Mesothelial cell of epicardium (in vitro differentiated cells): ENCODE measurements around the gene NAMPT. TPM values are rescaled to one million over a fixed set of nuclear protein-coding genes. Genes with fewer than 3 reads are reported as not detected.

Experiments
- DNase-seq, 2 experiments: peaks; one replicate each; pipeline ENCODE4 v3.0.0; 2021; ENCODE audit warnings: low spot score in 2 of 2; ENCODE audit not compliant: unreplicated experiment in 2 of 2
- H3K27ac Mint-ChIP-seq: 2 replicates; pipeline ENCODE4 v1.8.0; 2021; ENCODE audit warnings: mixed read lengths
- H3K27me3 Mint-ChIP-seq: 2 replicates; pipeline ENCODE4 v1.8.0; 2021; ENCODE audit warnings: low read depth, mixed read lengths
- H3K36me3 Mint-ChIP-seq: 2 replicates; pipeline ENCODE4 v1.8.0; 2021; ENCODE audit warnings: mixed read lengths
- H3K4me1 Mint-ChIP-seq: 2 replicates; pipeline ENCODE4 v1.8.0; 2021; ENCODE audit warnings: mixed read lengths
- H3K4me3 Mint-ChIP-seq: 2 replicates; pipeline ENCODE4 v1.8.0; 2021; ENCODE audit warnings: mild to moderate bottlenecking, moderate library complexity, mixed read lengths
- H3K9me3 Mint-ChIP-seq: 2 replicates; pipeline ENCODE4 v1.8.0; 2021; ENCODE audit warnings: mixed read lengths
- CTCF ChIP-seq: fragments of 200-600 bp; sonication (generic); IDR thresholded peaks from one replicate; pipeline ENCODE4 v1.5.0; 2021; ENCODE audit warnings: antibody characterized with exemption; ENCODE audit not compliant: unreplicated experiment
- total RNA-seq: library from RNA; stranded (reverse); gene quantifications from 3 replicates; pipeline ENCODE4 v1.2.1, GENCODE V29; 2021

The NAMPT gene
- total RNA-seq: 48.5 to 53.9 TPM (median 52.0 TPM) in 3 replicates

DNA sequence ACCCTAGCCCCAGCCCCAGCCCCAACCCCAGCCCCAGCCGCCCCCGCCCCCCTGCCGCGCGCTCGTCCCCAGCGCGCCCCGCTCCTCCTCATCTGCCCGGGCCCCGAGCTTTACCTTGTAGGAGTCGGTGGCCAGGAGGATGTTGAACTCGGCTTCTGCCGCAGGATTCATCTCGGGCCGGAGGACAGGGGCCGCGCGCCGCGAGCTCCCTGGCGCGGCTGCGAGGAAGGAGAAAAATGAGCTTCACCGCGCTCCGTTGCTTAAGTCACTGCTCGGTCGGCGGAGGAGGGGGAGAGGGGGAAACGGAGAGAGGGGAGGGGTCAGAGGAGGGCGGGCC lies at the start of gene NAMPT:
Gene NAMPT, minus strand, starts transcription at position 270 of the 337 bp plus-strand sequence. Its CDS starts 99 bp downstream, at position 171.
- no peak for TF ChIP-seq CTCF
- no peaks in the 10 kb centered on the region for H3K9me3 Mint-ChIP-seq
- H3K36me3 Mint-ChIP-seq: no peaks in the 10 kb centered on the region

DNA sequence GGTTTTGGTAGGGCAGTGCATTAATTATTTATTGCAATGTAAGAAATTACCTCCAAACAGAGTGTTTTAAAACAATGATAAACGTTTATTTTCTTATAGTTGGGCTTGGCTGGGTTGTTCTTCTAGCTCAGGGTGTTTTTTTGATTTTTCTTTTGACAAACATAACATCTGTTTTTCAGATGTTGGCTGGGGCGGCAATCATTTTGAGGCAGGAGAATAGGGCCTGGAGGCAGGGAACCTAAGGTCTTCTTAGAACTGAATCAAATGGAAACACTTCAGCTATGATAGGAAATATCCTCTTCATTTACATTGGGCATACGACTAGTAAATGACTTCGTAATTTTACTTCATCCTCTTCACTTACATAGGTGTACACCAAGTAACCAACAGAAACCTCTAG lies 47.4 kb upstream of the NAMPT start:
- Mint-ChIP-seq H3K27me3 (no peaks in the 10 kb centered on the region), H3K9me3 (peaks cover 13% of the 10 kb centered on the region), H3K4me3 (no peak overlapping the region), H3K27ac (no peak overlapping the region), H3K36me3 (peaks cover 3% of the 10 kb centered on the region), H3K4me1 (peaks cover 5% of the 10 kb centered on the region)
- TF ChIP-seq CTCF: no peak
- DNase-seq: no peak

More for the DNA sequence above, at the start of gene NAMPT:
- Mint-ChIP-seq H3K4me1 (peaks cover 22% of the 10 kb centered on the region), H3K4me3 (peak within 1 kb of the TSS; percentile 98), H3K27ac (peak within 1 kb of the TSS; percentile 100), H3K27me3 (no peaks in the 10 kb centered on the region)
- DNase-seq: no peak

DNA sequence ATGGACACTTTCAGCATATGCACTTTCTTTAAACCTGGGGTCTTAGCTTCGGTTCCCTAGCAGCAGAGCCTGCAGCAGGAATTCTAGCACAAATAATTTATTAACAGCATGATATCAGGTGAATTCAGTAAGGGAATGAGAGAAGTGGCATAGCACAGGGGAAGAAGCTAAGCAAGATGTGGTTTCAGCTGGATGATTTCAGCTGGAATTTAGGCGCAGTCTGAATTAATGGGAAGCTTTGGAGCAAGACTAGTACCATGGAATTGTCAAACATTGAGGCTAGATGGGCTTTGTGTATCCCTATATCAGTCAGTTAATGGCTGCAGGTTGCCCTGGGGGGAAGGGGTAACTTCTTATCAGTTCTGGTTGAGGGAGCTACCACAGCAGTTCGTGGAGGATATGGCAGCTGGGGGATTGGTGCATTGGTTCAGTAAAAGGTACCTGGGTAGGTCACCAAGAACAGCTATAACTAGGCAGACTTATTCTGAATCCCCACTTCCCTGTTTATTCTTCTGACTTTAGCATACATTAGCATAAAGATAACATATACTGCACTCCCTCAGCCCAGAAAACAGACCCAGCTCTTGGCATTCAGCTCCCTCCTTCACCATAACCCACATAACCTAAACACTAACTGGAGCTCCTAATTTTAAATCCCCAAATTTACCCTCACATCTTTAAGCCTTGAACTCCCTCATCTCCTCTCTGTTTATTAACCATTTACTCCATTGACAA lies 46.8 kb upstream of the NAMPT start:
- Mint-ChIP-seq H3K4me3 (no peak overlapping the region), H3K27ac (no peak overlapping the region), H3K9me3 (peaks cover 9% of the 10 kb centered on the region), H3K36me3 (no peaks in the 10 kb centered on the region), H3K27me3 (no peaks in the 10 kb centered on the region), H3K4me1 (peaks cover 5% of the 10 kb centered on the region)
- no peak for DNase-seq
- TF ChIP-seq CTCF: no peak

DNA sequence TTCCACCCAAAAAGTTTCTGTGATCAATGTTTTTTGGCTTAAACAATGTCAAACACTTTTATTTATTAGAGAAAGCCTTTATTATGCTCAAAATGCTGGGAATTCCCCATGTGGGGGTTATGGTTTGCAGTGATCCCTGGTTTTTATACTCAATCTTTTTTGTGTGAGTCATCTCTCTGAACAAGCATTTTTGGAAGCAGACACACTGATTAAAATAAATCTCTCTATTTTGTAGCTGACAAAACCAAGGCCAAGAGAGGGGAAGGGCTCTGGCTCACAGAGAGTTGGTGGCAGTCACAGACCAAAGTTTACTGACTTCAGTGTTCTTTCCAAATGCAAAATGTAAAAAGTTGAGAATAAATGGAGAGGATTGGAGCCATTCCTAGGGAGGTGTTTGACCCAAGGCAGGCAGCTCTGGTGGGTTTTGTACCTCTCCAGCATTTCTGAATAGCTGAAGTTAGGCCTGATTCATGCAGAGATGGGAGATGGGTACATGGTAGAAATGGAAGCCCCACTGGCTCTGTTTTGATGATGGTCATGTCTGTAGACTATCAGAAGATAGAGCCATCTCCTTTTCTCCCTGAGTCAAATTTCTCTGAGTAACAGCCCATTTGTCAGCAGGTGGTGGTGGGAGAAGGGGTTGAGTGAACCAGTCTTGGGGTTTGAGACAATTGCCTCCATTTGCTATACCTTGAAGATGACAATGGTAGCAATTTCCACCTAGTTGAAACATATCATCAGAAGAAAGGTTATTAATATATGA lies 45.4 kb upstream of the NAMPT start:
- no peak for TF ChIP-seq CTCF
- Mint-ChIP-seq H3K9me3 (peaks cover 2% of the 10 kb centered on the region), H3K27me3 (no peaks in the 10 kb centered on the region), H3K27ac (peak overlapping the region; percentile 6), H3K4me3 (no peak overlapping the region), H3K4me1 (peaks cover 5% of the 10 kb centered on the region), H3K36me3 (no peaks in the 10 kb centered on the region)
- DNase-seq: no peak

GRCh38 chr7:106329408-106329807 lies 44.6 kb upstream of the NAMPT start:
- no peak for TF ChIP-seq CTCF
- Mint-ChIP-seq H3K27me3 (no peaks in the 10 kb centered on the region), H3K4me1 (peaks cover 5% of the 10 kb centered on the region), H3K9me3 (no peaks in the 10 kb centered on the region), H3K27ac (no peak overlapping the region), H3K4me3 (no peak overlapping the region), H3K36me3 (no peaks in the 10 kb centered on the region)
- DNase-seq: no peak
